GM12878 (cell line): ENCODE data around the gene SEC24D. TPM values are rescaled to one million over a fixed set of nuclear protein-coding genes. Genes with fewer than 3 reads are reported as not detected.

ENCODE experiments used
- ATAC-seq: fragments of 200-7000 bp; cut with Tn5 transposase; 3 replicates; pipeline ENCODE4 v1.9.1; 2020; ENCODE audit warnings: mild to moderate bottlenecking, moderate library complexity
- BruUV-seq: library from RNA; stranded (reverse); fragments of 400-500 nt; replicated peaks from 2 replicates; lab custom pipeline; 2021; lab: Mats Ljungman, UMichigan
- CTCF ChIA-PET: fragments of 300-600 bp; sonication (Branson Sonifier 250); formaldehyde crosslinking; extraction: SDS; loops from one replicate; lab custom pipeline; 2021; ENCODE audit warnings: inconsistent platforms; lab: Yijun Ruan, JAX
- POLR2A ChIA-PET: fragments of 350-600 bp; formaldehyde crosslinking; extraction: SDS; loops from one replicate; lab custom pipeline; 2021; ENCODE audit warnings: inconsistent platforms; lab: Charles Lee
- RAD21 ChIA-PET: fragments of 300-600 bp; sonication (Branson Sonifier 250); formaldehyde crosslinking; loops from one replicate; lab custom pipeline; 2023; ENCODE audit warnings: antibody characterized with exemption; ENCODE audit not compliant: unreplicated experiment; lab: Charles Lee
- SMC1A ChIA-PET: fragments of 300-600 bp; sonication (Branson Sonifier 250); formaldehyde crosslinking; loops from one replicate; lab custom pipeline; 2023; ENCODE audit not compliant: unreplicated experiment, uncharacterized antibody; lab: Charles Lee
- DNase-seq: peaks from one replicate; pipeline ENCODE4 v3.0.0-alpha.2; 2011; ENCODE audit warnings: low read depth, low spot score
- FAIRE-seq: peaks from 3 replicates; lab custom pipeline; 2011; peaks lifted over from hg19 to GRCh38; lab: Jason Lieb, UNC
- H2AFZ ChIP-seq: 2 replicates; pipeline ENCODE4 v1.6.0; 2011; ENCODE audit warnings: low read depth, low read length, control low read depth; ENCODE audit not compliant: control insufficient read depth
- H3K27ac ChIP-seq: 2 replicates; pipeline ENCODE4 v1.5.1; 2011; ENCODE audit warnings: control low read depth; ENCODE audit not compliant: control insufficient read depth, insufficient read depth
- H3K27me3 ChIP-seq, 2 experiments: replicated peaks in 1 of 2; 2 replicates each; pipeline versions ENCODE4 v1.6.0 to v1.6.1; 2011; ENCODE audit warnings: low read length in 1 of 2; ENCODE audit not compliant: control insufficient read depth in 2 of 2, insufficient read depth in 2 of 2
- H3K36me3 ChIP-seq, 2 experiments: 2 replicates each; pipeline ENCODE4 v1.5.1; 2011; ENCODE audit warnings: low read length in 1 of 2; ENCODE audit not compliant: control insufficient read depth in 2 of 2, insufficient read depth in 2 of 2
- H3K4me1 ChIP-seq: 2 replicates; pipeline ENCODE4 v1.6.1; 2011; ENCODE audit warnings: mild to moderate bottlenecking, low read length, moderate library complexity, mixed read lengths; ENCODE audit not compliant: control insufficient read depth, insufficient read depth
- H3K4me2 ChIP-seq: 2 replicates; pipeline ENCODE4 v1.6.0; 2011; ENCODE audit warnings: control low read depth; ENCODE audit not compliant: control insufficient read depth, insufficient read depth
- H3K4me3 ChIP-seq: fragments of 200-600 bp; sonication (generic); 2 replicates; pipeline ENCODE4 v1.5.1; 2016
- H3K79me2 ChIP-seq: 2 replicates; pipeline ENCODE4 v1.6.0; 2011; ENCODE audit warnings: low read length; ENCODE audit not compliant: control insufficient read depth, insufficient read depth
- H3K9ac ChIP-seq: 2 replicates; pipeline ENCODE4 v1.8.0; 2011; ENCODE audit warnings: low read length, control low read depth, mixed read lengths; ENCODE audit not compliant: control insufficient read depth, insufficient read depth
- H3K9me3 ChIP-seq: replicated peaks from 3 replicates; pipeline ENCODE4 v1.5.1; 2011; ENCODE audit warnings: mild to moderate bottlenecking, low read length; ENCODE audit not compliant: control insufficient read depth, insufficient read depth
- H4K20me1 ChIP-seq: 2 replicates; pipeline ENCODE4 v1.6.0; 2011; ENCODE audit not compliant: control insufficient read depth, insufficient read depth
- ATF2 ChIP-seq: IDR thresholded peaks from 2 replicates; pipeline ENCODE4 v1.6.1; 2012; ENCODE audit warnings: low read length, inconsistent platforms
- BCL11A ChIP-seq: IDR thresholded peaks from 2 replicates; pipeline ENCODE4 v1.6.1; 2011; ENCODE audit warnings: low read depth, low read length
- BHLHE40 ChIP-seq, 2 experiments: fragments of 450-650 bp in 1 of 2; IDR thresholded peaks; 2 replicates each; pipeline ENCODE4 v1.6.1; 2011 to 2017; ENCODE audit warnings: low read depth in 2 of 2, borderline replicate concordance in 1 of 2, improper control_type of control experiment in 1 of 2, low read length in 1 of 2, mild to moderate bottlenecking in 1 of 2
- BMI1 ChIP-seq: fragments of 450-650 bp; IDR thresholded peaks from 2 replicates; pipeline ENCODE4 v1.6.1; 2016; ENCODE audit warnings: mild to moderate bottlenecking, moderate library complexity, borderline replicate concordance
- CBFB ChIP-seq: IDR thresholded peaks from 2 replicates; pipeline ENCODE4 v1.6.1; 2016; ENCODE audit warnings: antibody characterized with exemption, low read depth
- CHD1 ChIP-seq: IDR thresholded peaks from 2 replicates; pipeline ENCODE4 v1.6.1; 2012; ENCODE audit warnings: low read depth, low read length, improper control_type of control experiment
- IKZF2 ChIP-seq, 2 experiments: fragments of 450-650 bp; IDR thresholded peaks; 2 replicates each; pipeline ENCODE4 v1.6.1; 2017; ENCODE audit warnings: mild to moderate bottlenecking in 2 of 2, moderate library complexity in 2 of 2
- JUNB ChIP-seq: IDR thresholded peaks from 2 replicates; pipeline ENCODE4 v1.6.1; 2016; ENCODE audit warnings: antibody characterized with exemption, mild to moderate bottlenecking
- MEF2A ChIP-seq: IDR thresholded peaks from 2 replicates; pipeline ENCODE4 v1.6.1; 2011; ENCODE audit warnings: low read depth, mild to moderate bottlenecking, low read length, moderate library complexity; ENCODE audit not compliant: insufficient read depth
- RAD21 ChIP-seq: IDR thresholded peaks from 2 replicates; pipeline ENCODE4 v1.6.1; 2011; ENCODE audit warnings: mild to moderate bottlenecking, low read depth, low read length, moderate library complexity; ENCODE audit not compliant: insufficient read depth
- RELB ChIP-seq: fragments of 450-650 bp; IDR thresholded peaks from 2 replicates; pipeline ENCODE4 v1.6.1; 2017; ENCODE audit warnings: low read depth, mild to moderate bottlenecking, moderate library complexity
- RFX5 ChIP-seq: IDR thresholded peaks from 2 replicates; pipeline ENCODE4 v1.6.1; 2011; ENCODE audit warnings: low read depth, low read length, improper control_type of control experiment
- SPI1 ChIP-seq: IDR thresholded peaks from 2 replicates; pipeline ENCODE4 v1.6.1; 2011; ENCODE audit warnings: low read depth, mild to moderate bottlenecking, low read length, moderate library complexity, borderline replicate concordance; ENCODE audit not compliant: insufficient read depth
- SREBF1 ChIP-seq: IDR thresholded peaks from 2 replicates; pipeline ENCODE4 v1.6.1; 2012; ENCODE audit warnings: mild to moderate bottlenecking, low read length
- SRF ChIP-seq, 2 experiments: IDR thresholded peaks; 2 replicates each; pipeline ENCODE4 v1.6.1; 2011; ENCODE audit warnings: low read depth in 2 of 2, low read length in 2 of 2, mild to moderate bottlenecking in 1 of 2, moderate library complexity in 1 of 2
- YBX1 ChIP-seq: fragments of 450-650 bp; IDR thresholded peaks from 2 replicates; pipeline ENCODE4 v1.6.1; 2016; ENCODE audit warnings: antibody characterized with exemption
- YY1 ChIP-seq: IDR thresholded peaks from 2 replicates; pipeline ENCODE4 v1.6.1; 2011; ENCODE audit warnings: low read depth, mild to moderate bottlenecking, low read length
- ZNF207 ChIP-seq: fragments of 450-650 bp; IDR thresholded peaks from 2 replicates; pipeline ENCODE4 v1.6.1; 2014; ENCODE audit warnings: antibody characterized with exemption, mild to moderate bottlenecking, borderline replicate concordance
- WGBS: methylation state at CpG from one replicate; pipeline ENCODE4 v1.1.6; 2016; ENCODE audit warnings: low lambda C conversion rate; ENCODE audit not compliant: insufficient replicate concordance, insufficient coverage; ENCODE audit errors: missing lambda C conversion rate; 5-methylcytosine and 5-hydroxymethylcytosine counted together
- in situ Hi-C: fragments of 300-500 bp; cut with MboI; formaldehyde crosslinking; loops from 9 replicates; pipeline ENCODE4 v1.14.3; 2018; ENCODE audit warnings: mixed read lengths
- intact Hi-C: fragments of 100-400 bp; cut with micrococcal nuclease; formaldehyde crosslinking; loops from one replicate; pipeline ENCODE4 v1.14.2; 2022; ENCODE audit not compliant: unreplicated experiment
- polyA plus RNA-seq, 11 experiments: library from polyadenylated mRNA; depleted of rRNA in 4 of 11; unstranded in 6 of 11; stranded (reverse) in 5 of 11; fragments of >200 nt; fragmentation: Nextera tagmentation in 4 of 11; fragmentation: Illumina TruSeq in 1 of 11; extraction: Ambion mirVana in 4 of 11; extraction: Trizol in 1 of 11; gene quantifications; 1 replicate in 1 of 11; 2 replicates in 10 of 11; pipeline versions ENCODE4 v1.2.1 to v1.2.3, GENCODE V29; 2011 to 2016; ENCODE audit warnings: inconsistent platforms in 2 of 11, missing spikeins in 2 of 11, low read depth in 1 of 11
- total RNA-seq, 4 experiments: library from RNA; depleted of rRNA in 3 of 4; stranded (reverse); fragments of >200 nt in 3 of 4; fragmentation: Illumina TruSeq in 1 of 4; extraction: Trizol in 1 of 4; gene quantifications; 2 replicates each; pipeline versions ENCODE4 v1.2.1 to v1.2.3, GENCODE V29; 2013 to 2021
- TF ChIP-seq, protein P1 (sequence below): IDR thresholded peaks from 2 replicates; pipeline ENCODE4 v1.6.1; 2011; ENCODE audit warnings: borderline replicate concordance, low read depth, mild to moderate bottlenecking, moderate library complexity, mixed read lengths, low read length; ENCODE audit not compliant: insufficient read depth; ENCODE audit errors: extremely low read length

The SEC24D gene
- total and polyA plus RNA-seq, 10 of the 15 experiments (the other 5 are each of a cell fraction or from before 2014, with no cell fraction given) = 12.8 to 61.9 (median 25.6) TPM

DNA sequence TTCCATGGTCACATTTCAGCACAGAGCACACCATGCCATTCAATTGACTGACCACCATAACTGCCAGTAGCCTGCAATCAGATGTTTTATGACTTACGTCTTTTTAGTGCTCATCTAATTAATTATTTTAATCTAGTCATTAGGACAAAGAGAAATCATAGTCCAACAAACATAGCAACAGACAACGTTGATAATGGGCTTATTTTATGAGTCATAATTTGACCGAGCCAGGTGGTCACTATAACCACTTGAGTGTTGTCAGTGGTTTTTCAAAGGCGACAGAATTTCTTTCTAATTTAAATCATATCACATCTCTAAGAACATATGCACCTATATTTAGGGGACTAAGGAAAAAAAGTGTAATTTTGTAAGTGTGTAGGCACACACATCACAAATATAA is 1.9 kb downstream of the SEC24D start (continued):
- peak; percentile 14 to 15; a peak in 1 of 4 replicates for TF ChIP-seq BHLHE40 (IDR thresholded peaks at IDR 0.05; ENCODE audit: borderline replicate concordance in 1 of 2, low read depth in 2 of 2, low read length in 1 of 2)
- TF ChIP-seq MEF2A = 0 out of 2 replicates have a peak, but pooled peaks have one; percentile 19
- TF ChIP-seq RFX5 = peak; percentile 76
- TF ChIP-seq YY1 = no peak
- no peak for TF ChIP-seq RELB
- 0 out of 2 replicates have a peak, but pooled peaks have one; percentile 55 for TF ChIP-seq BCL11A
- TF ChIP-seq BMI1 = 0 out of 2 replicates have a peak, but pooled peaks have one; percentile 19
- TF ChIP-seq, all 136 proteins: peak for 16

DNA sequence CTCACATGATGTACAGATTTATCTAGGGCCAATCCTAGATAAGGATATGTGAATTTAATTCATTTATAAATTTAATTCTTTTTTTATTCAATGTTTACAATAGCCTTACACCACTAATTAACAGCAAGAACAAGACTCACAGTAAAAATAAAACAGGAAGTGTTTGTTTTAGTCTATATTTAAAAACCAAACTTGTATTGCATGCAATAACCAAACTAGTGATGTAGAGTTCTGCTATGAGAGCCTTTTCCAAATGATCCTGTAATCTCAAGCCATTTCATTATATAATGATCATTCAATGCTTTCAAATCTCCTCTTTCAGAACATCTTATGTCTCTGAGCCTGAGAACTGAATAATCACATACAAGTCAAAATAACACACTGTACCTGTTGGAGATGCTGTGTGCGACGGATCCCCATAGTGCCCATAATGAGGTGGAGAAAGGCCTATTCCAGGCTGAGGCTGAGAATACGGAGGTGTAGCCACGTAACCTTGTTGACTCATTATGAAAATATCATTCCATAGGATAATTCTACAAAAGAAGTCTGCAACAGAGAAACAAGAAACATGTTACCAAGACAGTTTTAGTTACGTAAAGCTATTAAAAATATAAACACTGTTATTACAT is 2.6 kb downstream of the SEC24D start:
- H3K9me3 ChIP-seq = no peaks in the 10 kb centered on the region
- H3K27me3 ChIP-seq = no peaks in the 10 kb centered on the region
- WGBS = 64% methylated on average over 5 of the region's 5 CpGs
- intact Hi-C loops (no loop called here), in situ Hi-C loops (no loop called here)
- ChIA-PET POLR2A (interaction anchor here (2.4 kb wide), 1 partner anchor 7 kb away, joined by 9 read pairs; no protein-coding TSS in a partner anchor), RAD21 (no interaction called here), SMC1A (interaction anchor here (0.9 to 4.7 kb wide), 2 partner anchors 18 to 31 kb away, joined by 3 to 19 read pairs; no protein-coding TSS in a partner anchor), CTCF (interaction anchor here (1.2 kb wide), 1 partner anchor 32 kb away, joined by 5 read pairs; no protein-coding TSS in a partner anchor)
- peaks cover 2 to 5% of the 10 kb centered on the region in 2 experiments; a peak in 3 of 4 replicates for H3K36me3 ChIP-seq
- H3K79me2 ChIP-seq = peaks cover 55% of the 10 kb centered on the region
- peaks cover 8% of the 10 kb centered on the region for H3K4me1 ChIP-seq
- no peaks in the 10 kb centered on the region; the same call in 1 of the 2 replicates for H4K20me1 ChIP-seq
- BruUV-seq = no TSS peak
- H3K4me2 ChIP-seq = peak overlapping the region; percentile 82
- FAIRE-seq (no peak), DNase-seq (no peak), ATAC-seq (no peak)
- H2AFZ ChIP-seq = no peak overlapping the region
- no peak overlapping the region for H3K4me3 ChIP-seq
- H3K9ac ChIP-seq = no peak overlapping the region; the same call in 1 of the 2 replicates
- peak overlapping the region; percentile 22 for H3K27ac ChIP-seq
- TF ChIP-seq IKZF2 (IDR thresholded peaks at IDR 0.05) (no peak), CHD1 (no peak), JUNB (peak; percentile 59), MEF2A (0 out of 2 replicates have a peak, but pooled peaks have one; percentile 40), SREBF1 (no peak), SRF (IDR thresholded peaks at IDR 0.05; ENCODE audit: low read depth in 2 of 2, low read length in 2 of 2) (no peak), RAD21 (no peak), YBX1 (no peak), ZNF207 (no peak), SPI1 (peak; percentile 51; the same call in 1 of the 2 replicates), CBFB (no peak), ATF2 (0 out of 2 replicates have a peak, but pooled peaks have one; percentile 24)
- TF ChIP-seq, protein P1, sequence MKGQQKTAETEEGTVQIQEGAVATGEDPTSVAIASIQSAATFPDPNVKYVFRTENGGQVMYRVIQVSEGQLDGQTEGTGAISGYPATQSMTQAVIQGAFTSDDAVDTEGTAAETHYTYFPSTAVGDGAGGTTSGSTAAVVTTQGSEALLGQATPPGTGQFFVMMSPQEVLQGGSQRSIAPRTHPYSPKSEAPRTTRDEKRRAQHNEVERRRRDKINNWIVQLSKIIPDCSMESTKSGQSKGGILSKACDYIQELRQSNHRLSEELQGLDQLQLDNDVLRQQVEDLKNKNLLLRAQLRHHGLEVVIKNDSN = no peak
